Nephron progenitor cell (in vitro differentiated cells): Measurements from ENCODE around the gene TXLNG.

Experiments used
- DNase-seq: peaks from one replicate; pipeline ENCODE4 v3.0.0; 2021
- H3K27ac Mint-ChIP-seq: 2 replicates; pipeline ENCODE4 v1.8.0; 2021; ENCODE audit warnings: mild to moderate bottlenecking, moderate library complexity, mixed read lengths
- H3K27me3 Mint-ChIP-seq: 2 replicates; pipeline ENCODE4 v1.8.0; 2021; ENCODE audit warnings: mild to moderate bottlenecking, low read depth, mixed read lengths; ENCODE audit not compliant: poor library complexity
- H3K36me3 Mint-ChIP-seq: 2 replicates; pipeline ENCODE4 v1.8.0; 2021; ENCODE audit warnings: low read depth, mixed read lengths
- H3K4me1 Mint-ChIP-seq: 2 replicates; pipeline ENCODE4 v1.8.0; 2021; ENCODE audit warnings: mixed read lengths
- H3K4me3 Mint-ChIP-seq: 2 replicates; pipeline ENCODE4 v1.8.0; 2021; ENCODE audit warnings: mild to moderate bottlenecking, moderate library complexity, mixed read lengths
- H3K9me3 Mint-ChIP-seq: 2 replicates; pipeline ENCODE4 v1.8.0; 2021; ENCODE audit warnings: mild to moderate bottlenecking, moderate library complexity, mixed read lengths
- TF ChIP-seq, protein P1 (sequence below): fragments of 200-600 bp; sonication (generic); IDR thresholded peaks from 2 replicates; pipeline ENCODE4 v1.5.0; 2021; ENCODE audit warnings: antibody characterized with exemption

Gene TXLNG

DNA sequence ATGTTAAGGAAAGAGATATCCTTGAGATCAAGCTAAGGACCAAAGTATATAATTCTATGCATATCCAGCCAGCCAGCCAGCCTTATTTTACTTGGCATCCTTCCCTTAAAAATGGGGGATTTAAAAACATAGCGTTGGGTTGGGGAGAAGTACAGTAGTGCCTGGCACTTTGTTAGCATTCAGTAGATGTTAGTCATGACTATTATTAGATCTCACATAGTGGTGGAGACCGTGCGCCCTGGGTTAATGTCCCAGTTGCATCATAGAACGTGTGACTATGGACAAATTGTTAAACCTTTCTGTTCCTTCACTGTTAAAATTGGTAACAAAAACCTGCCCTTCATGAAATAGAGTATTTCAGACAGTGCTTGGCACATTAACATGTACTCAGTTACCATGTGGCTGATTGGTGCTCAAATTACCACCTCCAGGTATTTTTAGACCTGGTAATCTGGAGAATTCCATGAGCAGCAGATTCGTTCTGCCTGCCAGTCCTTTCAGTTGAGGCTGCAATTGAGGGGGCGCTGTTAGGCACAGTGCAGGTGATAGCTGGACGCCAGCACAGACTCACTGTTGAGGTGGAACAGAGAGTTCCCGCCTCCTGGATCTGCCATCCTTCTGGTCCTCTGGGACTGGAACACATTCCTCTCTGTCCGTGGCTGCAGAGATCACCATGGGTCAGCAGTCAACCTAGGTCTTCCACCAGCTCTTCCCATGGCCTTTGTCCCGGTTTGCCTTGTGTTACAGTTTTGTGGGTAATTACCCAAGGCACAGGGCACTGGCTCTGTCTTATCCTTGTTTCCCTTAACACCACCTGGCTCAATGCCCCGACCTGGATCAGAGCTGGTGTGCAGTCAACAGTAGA, 52.2 kb downstream of the TXLNG start:
- peaks cover 46% of the 10 kb centered on the region for H3K4me1 Mint-ChIP-seq
- DNase-seq, result peak; percentile 52
- H3K27me3 Mint-ChIP-seq, result no peaks in the 10 kb centered on the region
- peak overlapping the region; percentile 97 for H3K27ac Mint-ChIP-seq
- TF ChIP-seq, protein P1, sequence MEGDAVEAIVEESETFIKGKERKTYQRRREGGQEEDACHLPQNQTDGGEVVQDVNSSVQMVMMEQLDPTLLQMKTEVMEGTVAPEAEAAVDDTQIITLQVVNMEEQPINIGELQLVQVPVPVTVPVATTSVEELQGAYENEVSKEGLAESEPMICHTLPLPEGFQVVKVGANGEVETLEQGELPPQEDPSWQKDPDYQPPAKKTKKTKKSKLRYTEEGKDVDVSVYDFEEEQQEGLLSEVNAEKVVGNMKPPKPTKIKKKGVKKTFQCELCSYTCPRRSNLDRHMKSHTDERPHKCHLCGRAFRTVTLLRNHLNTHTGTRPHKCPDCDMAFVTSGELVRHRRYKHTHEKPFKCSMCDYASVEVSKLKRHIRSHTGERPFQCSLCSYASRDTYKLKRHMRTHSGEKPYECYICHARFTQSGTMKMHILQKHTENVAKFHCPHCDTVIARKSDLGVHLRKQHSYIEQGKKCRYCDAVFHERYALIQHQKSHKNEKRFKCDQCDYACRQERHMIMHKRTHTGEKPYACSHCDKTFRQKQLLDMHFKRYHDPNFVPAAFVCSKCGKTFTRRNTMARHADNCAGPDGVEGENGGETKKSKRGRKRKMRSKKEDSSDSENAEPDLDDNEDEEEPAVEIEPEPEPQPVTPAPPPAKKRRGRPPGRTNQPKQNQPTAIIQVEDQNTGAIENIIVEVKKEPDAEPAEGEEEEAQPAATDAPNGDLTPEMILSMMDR, result no peak
- peaks cover 83% of the 10 kb centered on the region for H3K36me3 Mint-ChIP-seq
- peak overlapping the region; percentile 36 for H3K4me3 Mint-ChIP-seq
- H3K9me3 Mint-ChIP-seq, result no peaks in the 10 kb centered on the region

DNA sequence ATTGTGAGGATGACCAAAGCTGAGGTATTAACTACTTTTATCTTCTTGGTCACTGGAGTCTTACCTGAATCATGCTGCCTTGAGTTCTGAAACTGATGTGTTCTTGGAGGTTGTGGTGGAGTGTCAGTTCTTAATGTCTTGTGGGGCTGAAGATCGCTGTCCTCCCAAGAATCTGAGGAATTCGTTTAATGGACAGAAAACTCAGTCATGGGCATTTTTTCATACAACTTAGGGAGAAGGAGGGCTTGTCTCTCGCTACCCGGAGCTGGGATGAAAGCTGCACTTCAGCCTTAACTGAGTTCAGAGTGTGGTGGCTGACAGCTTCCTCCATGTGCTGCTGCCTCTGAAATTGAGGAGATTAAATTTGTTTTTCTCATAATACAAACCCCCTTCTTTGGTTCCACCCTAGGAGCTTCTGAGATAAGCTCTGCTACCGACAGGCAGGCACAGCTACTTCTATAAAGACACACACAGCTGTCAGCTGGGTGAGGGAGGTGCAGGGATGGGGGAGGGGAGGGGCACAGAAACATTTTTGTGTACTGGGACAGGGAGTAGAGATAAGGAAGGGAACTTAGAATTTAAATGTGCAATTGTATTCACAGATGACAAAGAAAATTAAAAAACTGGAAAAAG, 53.1 kb downstream of the TXLNG start:
- H3K4me1 Mint-ChIP-seq, result peaks cover 44% of the 10 kb centered on the region
- DNase-seq, result no peak
- H3K36me3 Mint-ChIP-seq, result peaks cover 83% of the 10 kb centered on the region
- TF ChIP-seq, protein P1, result no peak
- no peaks in the 10 kb centered on the region for H3K27me3 Mint-ChIP-seq
- no peaks in the 10 kb centered on the region for H3K9me3 Mint-ChIP-seq
- peak overlapping the region; percentile 97 for H3K27ac Mint-ChIP-seq
- no peak overlapping the region for H3K4me3 Mint-ChIP-seq

DNA sequence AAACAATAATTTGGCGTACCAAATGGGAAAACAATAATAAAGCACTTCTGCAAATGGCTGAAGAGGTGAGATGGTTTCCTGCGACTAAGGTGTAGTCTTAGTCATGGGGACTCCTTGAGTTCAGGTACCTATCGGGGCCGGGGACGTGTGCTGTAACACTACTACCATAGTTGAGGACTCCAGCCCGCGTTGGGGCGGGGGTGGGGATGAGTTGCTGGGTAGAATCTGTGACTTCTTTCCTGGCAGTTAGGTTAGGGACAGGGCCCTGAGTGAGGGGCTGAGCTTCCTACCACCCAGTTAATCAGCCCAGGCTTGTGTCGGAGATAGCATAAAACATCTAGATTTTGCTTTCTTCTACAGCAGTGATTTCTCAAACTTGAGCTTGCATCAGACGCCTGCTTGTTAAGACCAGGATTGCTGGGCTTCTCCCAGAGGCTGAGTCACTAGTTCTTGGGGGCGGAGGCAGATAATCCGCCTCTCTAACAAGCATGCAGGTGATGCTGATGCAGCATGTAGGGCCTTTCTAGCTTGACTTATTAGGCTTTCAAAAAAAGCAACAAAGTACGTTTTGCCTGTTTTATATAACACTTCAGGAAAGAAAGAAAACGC, 53.7 kb downstream of the TXLNG start:
- Mint-ChIP-seq H3K4me1 (peaks cover 38% of the 10 kb centered on the region), H3K36me3 (peaks cover 83% of the 10 kb centered on the region), H3K27ac (peak overlapping the region; percentile 97), H3K4me3 (no peak overlapping the region), H3K9me3 (no peaks in the 10 kb centered on the region), H3K27me3 (no peaks in the 10 kb centered on the region)
- TF ChIP-seq, protein P1, result no peak
- no peak for DNase-seq

DNA sequence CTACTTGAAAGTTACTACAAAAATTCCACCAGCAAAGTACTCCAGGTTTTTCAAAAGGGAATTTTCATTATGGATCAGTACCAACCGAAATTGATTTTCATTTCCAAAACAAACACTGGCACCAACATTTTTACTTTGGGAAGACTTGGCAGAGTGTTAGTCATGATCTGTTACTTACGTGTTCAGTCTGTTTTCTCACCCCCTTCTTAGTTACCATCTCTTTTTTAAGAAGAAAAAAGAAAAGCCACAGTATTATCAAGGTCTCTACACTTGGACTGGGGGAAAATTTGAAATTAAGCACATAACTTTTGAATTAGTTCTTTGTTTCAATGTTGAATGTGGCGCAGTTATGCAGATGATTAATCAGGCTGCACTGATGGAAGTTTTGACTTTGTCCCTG, 56.4 kb downstream of the TXLNG start:
- H3K4me3 Mint-ChIP-seq, result no peak overlapping the region

DNA sequence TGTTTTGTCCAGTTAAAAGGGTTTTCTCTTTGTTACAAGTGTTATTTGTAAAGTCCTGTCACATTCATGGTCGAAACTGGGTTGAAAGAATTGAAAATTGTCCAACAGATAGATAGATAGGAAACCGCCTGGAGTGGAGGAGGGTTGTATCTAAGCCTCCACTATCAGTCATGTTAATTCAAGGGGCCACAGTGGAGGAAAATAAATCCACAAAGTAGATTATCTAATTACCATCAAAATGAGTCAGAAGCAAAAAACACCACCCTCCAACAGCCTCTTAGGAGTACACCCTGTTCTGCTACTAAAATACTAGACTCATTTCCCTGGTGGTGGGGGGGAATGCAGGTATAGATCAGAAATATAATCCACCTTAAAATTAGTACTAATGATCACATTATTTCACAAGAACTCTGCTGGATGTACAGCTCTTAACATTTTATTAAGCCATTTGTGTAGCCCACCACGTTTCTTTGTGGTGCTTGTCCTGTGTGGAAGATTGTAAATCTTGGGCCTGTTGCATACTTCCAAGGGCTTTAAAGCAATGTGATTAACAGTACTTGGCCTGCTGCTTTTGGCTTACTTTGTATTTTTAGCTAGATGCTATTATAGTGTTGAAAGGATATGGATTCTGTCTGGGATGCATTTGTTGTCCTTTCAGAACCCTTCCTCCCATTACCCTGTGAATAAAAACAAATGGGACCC, 57.1 kb downstream of the TXLNG start:
- no peak overlapping the region for H3K4me3 Mint-ChIP-seq
- no peaks in the 10 kb centered on the region for H3K27me3 Mint-ChIP-seq
- no peak for DNase-seq
- peaks cover 22% of the 10 kb centered on the region for H3K4me1 Mint-ChIP-seq
- H3K9me3 Mint-ChIP-seq, result no peaks in the 10 kb centered on the region
- peak overlapping the region; percentile 79 for H3K27ac Mint-ChIP-seq
- H3K36me3 Mint-ChIP-seq, result peaks cover 79% of the 10 kb centered on the region
- TF ChIP-seq, protein P1, result no peak

More for the DNA sequence above, 56.4 kb downstream of the TXLNG start:
- peak overlapping the region; percentile 79 for H3K27ac Mint-ChIP-seq
- peaks cover 79% of the 10 kb centered on the region for H3K36me3 Mint-ChIP-seq
- DNase-seq, result no peak
- no peaks in the 10 kb centered on the region for H3K27me3 Mint-ChIP-seq
- TF ChIP-seq, protein P1, result no peak
- no peaks in the 10 kb centered on the region for H3K9me3 Mint-ChIP-seq
- H3K4me1 Mint-ChIP-seq, result peaks cover 29% of the 10 kb centered on the region
